Esophagus squamous epithelium (tissue), 4 donors: Measurements from ENCODE around the gene NTPCR.

ENCODE experiments used
- CTCF ChIP-seq, 6 experiments: fragments of 450-650 bp in 4 of 6; fragments of 200-600 bp in 2 of 6; sonication (generic) in 2 of 6; IDR thresholded peaks; one replicate each; pipeline ENCODE4 v1.5.1; 2016 to 2019; ENCODE audit warnings: antibody characterized with exemption in 6 of 6, mild to moderate bottlenecking in 4 of 6, moderate library complexity in 4 of 6
- POLR2A ChIP-seq, 4 donors: fragments of 450-650 bp; IDR thresholded peaks; one replicate each; pipeline ENCODE4 v1.6.1; 2017; ENCODE audit warnings: antibody characterized with exemption in 4 of 4, mild to moderate bottlenecking in 4 of 4, moderate library complexity in 3 of 4

DNA sequence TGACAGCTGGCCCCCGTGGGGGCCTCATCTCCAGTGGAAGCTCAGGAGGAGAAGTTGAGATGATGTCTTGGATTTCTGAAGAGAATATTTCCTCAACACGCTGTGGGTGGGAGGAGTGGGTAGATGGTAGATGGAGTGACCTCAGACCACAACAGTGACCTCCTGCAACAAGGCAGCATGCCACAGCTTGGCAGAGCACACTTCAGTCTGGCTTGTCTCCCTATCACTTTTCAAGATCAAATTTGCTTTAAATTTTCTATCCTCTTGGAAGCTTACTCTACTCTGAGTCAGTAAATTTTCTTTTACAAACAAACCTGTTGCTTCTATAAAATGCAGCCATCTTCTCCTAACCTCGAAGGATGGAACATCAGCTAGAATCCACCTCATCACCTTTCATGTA is 59.7 kb downstream of the NTPCR start:
- no peak for TF ChIP-seq CTCF (IDR thresholded peaks at IDR 0.05)
- TF ChIP-seq POLR2A (IDR thresholded peaks at IDR 0.05) = no peak
